ENCODE measurements around the gene GIMD1. TPM values are rescaled to one million over a fixed set of nuclear protein-coding genes. Genes with fewer than 3 reads are reported as not detected.

GIMD1 gene
- total RNA-seq, 1 donor from 2014 or later, result not detected

DNA sequence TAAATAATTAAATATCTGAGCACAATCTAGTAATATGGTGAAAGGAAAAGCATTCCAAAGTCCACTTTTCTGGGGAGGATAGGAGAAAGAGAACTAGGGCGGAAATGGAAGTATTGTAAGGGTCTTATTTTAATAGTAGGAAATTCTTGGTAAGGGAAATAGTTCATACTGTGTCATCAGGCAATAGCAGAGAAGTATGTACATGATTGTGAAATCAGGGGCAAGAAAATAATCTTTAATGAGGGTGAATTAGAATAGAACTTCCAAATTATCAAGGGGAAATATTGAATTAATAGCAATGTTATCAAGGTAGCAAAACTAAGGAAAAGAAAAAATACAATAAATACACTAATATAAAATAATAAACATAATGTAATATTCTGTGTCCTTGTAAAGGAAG, 14.8 kb downstream of the GIMD1 start:
- Mint-ChIP-seq H3K27ac (ENCODE audit: unreplicated experiment) (no peak overlapping the region), H3K27me3 (ENCODE audit: low read depth, unreplicated experiment) (no peaks in the 10 kb centered on the region), H3K9me3 (ENCODE audit: unreplicated experiment) (peaks cover 2% of the 10 kb centered on the region), H3K4me1 (ENCODE audit: low read depth, unreplicated experiment) (no peaks in the 10 kb centered on the region), H3K4me3 (ENCODE audit: unreplicated experiment) (no peak overlapping the region), H3K36me3 (ENCODE audit: low read depth, unreplicated experiment) (peaks cover under 1% of the 10 kb centered on the region)
- TF ChIP-seq, protein P1, sequence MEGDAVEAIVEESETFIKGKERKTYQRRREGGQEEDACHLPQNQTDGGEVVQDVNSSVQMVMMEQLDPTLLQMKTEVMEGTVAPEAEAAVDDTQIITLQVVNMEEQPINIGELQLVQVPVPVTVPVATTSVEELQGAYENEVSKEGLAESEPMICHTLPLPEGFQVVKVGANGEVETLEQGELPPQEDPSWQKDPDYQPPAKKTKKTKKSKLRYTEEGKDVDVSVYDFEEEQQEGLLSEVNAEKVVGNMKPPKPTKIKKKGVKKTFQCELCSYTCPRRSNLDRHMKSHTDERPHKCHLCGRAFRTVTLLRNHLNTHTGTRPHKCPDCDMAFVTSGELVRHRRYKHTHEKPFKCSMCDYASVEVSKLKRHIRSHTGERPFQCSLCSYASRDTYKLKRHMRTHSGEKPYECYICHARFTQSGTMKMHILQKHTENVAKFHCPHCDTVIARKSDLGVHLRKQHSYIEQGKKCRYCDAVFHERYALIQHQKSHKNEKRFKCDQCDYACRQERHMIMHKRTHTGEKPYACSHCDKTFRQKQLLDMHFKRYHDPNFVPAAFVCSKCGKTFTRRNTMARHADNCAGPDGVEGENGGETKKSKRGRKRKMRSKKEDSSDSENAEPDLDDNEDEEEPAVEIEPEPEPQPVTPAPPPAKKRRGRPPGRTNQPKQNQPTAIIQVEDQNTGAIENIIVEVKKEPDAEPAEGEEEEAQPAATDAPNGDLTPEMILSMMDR (IDR thresholded peaks at IDR 0.05; ENCODE audit: insufficient read depth, low read depth, low read length), result no peak
- no peak for TF ChIP-seq EZH2 (IDR thresholded peaks at IDR 0.05; ENCODE audit: insufficient read depth, low read length)
- DNase-seq (ENCODE audit: low read depth) (no peak), FAIRE-seq (no peak)
- H3K9ac ChIP-seq (ENCODE audit: low read length), result no peak overlapping the region
- H3K9me3 ChIP-seq (ENCODE audit: insufficient read depth, low read depth, low read length), result no peaks in the 10 kb centered on the region
- no peaks in the 10 kb centered on the region for H4K20me1 ChIP-seq (ENCODE audit: insufficient read depth, low read length)
- H3K27ac ChIP-seq (ENCODE audit: low read depth, low read length), result no peak overlapping the region
- peaks cover under 1% of the 10 kb centered on the region for H3K36me3 ChIP-seq (ENCODE audit: insufficient read depth, low read length)
- H2AFZ ChIP-seq (ENCODE audit: low read depth, low read length), result no peak overlapping the region
- no peaks in the 10 kb centered on the region for H3K27me3 ChIP-seq (ENCODE audit: insufficient read depth, low read length)
- H3K4me3 ChIP-seq (ENCODE audit: insufficient read depth, low read depth, low read length), result no peak overlapping the region
- no peak overlapping the region for H3K4me2 ChIP-seq (ENCODE audit: low read length)
- H3K79me2 ChIP-seq (ENCODE audit: insufficient read depth, low read length), result no peaks in the 10 kb centered on the region
- H3K4me1 ChIP-seq (ENCODE audit: insufficient read depth, low read length), result peaks cover 3% of the 10 kb centered on the region

DNA sequence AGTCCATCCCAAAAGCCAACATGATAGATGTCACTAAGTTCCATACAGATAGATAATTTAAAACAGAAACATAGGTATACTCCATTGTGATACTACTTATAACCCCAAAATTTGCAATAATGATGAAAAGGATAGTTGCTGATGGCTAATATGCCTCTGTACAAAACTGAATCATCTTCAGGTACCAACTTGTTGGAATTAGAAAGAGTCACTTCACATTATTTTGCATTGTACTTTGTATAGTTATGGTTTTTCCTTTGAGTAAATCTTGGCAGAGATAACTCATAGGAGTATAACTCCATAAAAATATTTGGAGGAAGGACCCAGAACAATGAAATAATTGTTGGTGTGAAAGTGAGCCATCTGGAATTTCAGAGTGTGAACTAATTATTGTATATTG, 17.6 kb downstream of the GIMD1 start:
- FAIRE-seq (no peak), DNase-seq (ENCODE audit: low read depth) (no peak)
- Mint-ChIP-seq H3K27ac (ENCODE audit: unreplicated experiment) (no peak overlapping the region), H3K9me3 (ENCODE audit: unreplicated experiment) (peaks cover 2% of the 10 kb centered on the region), H3K4me1 (ENCODE audit: low read depth, unreplicated experiment) (no peaks in the 10 kb centered on the region), H3K27me3 (ENCODE audit: low read depth, unreplicated experiment) (no peaks in the 10 kb centered on the region), H3K4me3 (ENCODE audit: unreplicated experiment) (no peak overlapping the region), H3K36me3 (ENCODE audit: low read depth, unreplicated experiment) (peaks cover 3% of the 10 kb centered on the region)
- H3K4me1 ChIP-seq (ENCODE audit: insufficient read depth, low read length), result peaks cover 3% of the 10 kb centered on the region
- H3K4me2 ChIP-seq (ENCODE audit: low read length), result no peak overlapping the region
- no peak overlapping the region for H3K9ac ChIP-seq (ENCODE audit: low read length)
- H3K4me3 ChIP-seq (ENCODE audit: insufficient read depth, low read depth, low read length), result no peak overlapping the region
- no peaks in the 10 kb centered on the region for H3K9me3 ChIP-seq (ENCODE audit: insufficient read depth, low read depth, low read length)
- no peaks in the 10 kb centered on the region for H3K27me3 ChIP-seq (ENCODE audit: insufficient read depth, low read length)
- H3K27ac ChIP-seq (ENCODE audit: low read depth, low read length), result no peak overlapping the region
- no peaks in the 10 kb centered on the region for H4K20me1 ChIP-seq (ENCODE audit: insufficient read depth, low read length)
- TF ChIP-seq, protein P1 (IDR thresholded peaks at IDR 0.05; ENCODE audit: insufficient read depth, low read depth, low read length), result no peak
- no peak overlapping the region for H2AFZ ChIP-seq (ENCODE audit: low read depth, low read length)
- peaks cover 13% of the 10 kb centered on the region for H3K36me3 ChIP-seq (ENCODE audit: insufficient read depth, low read length)
- no peaks in the 10 kb centered on the region for H3K79me2 ChIP-seq (ENCODE audit: insufficient read depth, low read length)

DNA sequence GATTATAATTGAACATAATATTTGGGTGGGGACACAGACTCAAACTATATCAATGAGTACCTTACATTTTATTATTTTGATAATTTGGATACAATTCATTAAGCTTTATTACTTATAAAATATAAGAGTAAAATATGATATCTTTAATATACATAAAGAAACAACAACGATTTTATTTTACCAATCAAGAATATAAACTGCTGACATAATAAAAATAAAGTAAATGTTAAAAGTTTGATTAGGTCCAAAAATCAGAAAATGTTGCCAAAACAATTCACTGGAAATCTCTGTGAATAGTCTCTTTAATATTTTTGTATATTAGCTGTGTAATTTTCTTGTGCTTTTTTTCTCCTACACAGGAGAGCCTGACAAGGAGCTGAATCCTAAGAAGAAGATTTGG, 21.4 kb downstream of the GIMD1 start:
- peaks cover 3% of the 10 kb centered on the region for H3K36me3 Mint-ChIP-seq (ENCODE audit: low read depth, unreplicated experiment)
- Histone ChIP-seq H3K27ac (ENCODE audit: low read depth, low read length) (no peak overlapping the region), H2AFZ (ENCODE audit: low read depth, low read length) (no peak overlapping the region), H3K27me3 (ENCODE audit: insufficient read depth, low read length) (no peaks in the 10 kb centered on the region), H3K79me2 (ENCODE audit: insufficient read depth, low read length) (peaks cover 17% of the 10 kb centered on the region), H3K36me3 (ENCODE audit: insufficient read depth, low read length) (peaks cover 13% of the 10 kb centered on the region), H4K20me1 (ENCODE audit: insufficient read depth, low read length) (peaks cover 20% of the 10 kb centered on the region), H3K9me3 (ENCODE audit: insufficient read depth, low read depth, low read length) (no peaks in the 10 kb centered on the region), H3K4me1 (ENCODE audit: insufficient read depth, low read length) (peaks cover 7% of the 10 kb centered on the region), H3K4me2 (ENCODE audit: low read length) (no peak overlapping the region), H3K4me3 (ENCODE audit: insufficient read depth, low read depth, low read length) (no peak overlapping the region), H3K9ac (ENCODE audit: low read length) (no peak overlapping the region)
- peaks cover 10% of the 10 kb centered on the region for H3K4me1 Mint-ChIP-seq (ENCODE audit: low read depth, unreplicated experiment)
- FAIRE-seq, result no peak
- no peak for TF ChIP-seq EZH2 (IDR thresholded peaks at IDR 0.05; ENCODE audit: insufficient read depth, low read length)
- TF ChIP-seq, protein P1 (IDR thresholded peaks at IDR 0.05; ENCODE audit: insufficient read depth, low read depth, low read length), result no peak
- no peaks in the 10 kb centered on the region for H3K27me3 Mint-ChIP-seq (ENCODE audit: low read depth, unreplicated experiment)
- no peaks in the 10 kb centered on the region for H3K9me3 Mint-ChIP-seq (ENCODE audit: unreplicated experiment)
- DNase-seq (ENCODE audit: low read depth), result no peak
- no peak overlapping the region for H3K4me3 Mint-ChIP-seq (ENCODE audit: unreplicated experiment)
- H3K27ac Mint-ChIP-seq (ENCODE audit: unreplicated experiment), result no peak overlapping the region
